ENCODE data around the gene LEKR1. TPM values are rescaled to one million over a fixed set of nuclear protein-coding genes. Genes with fewer than 3 reads are reported as not detected.

Gene LEKR1
- total and polyA plus RNA-seq, 2 donors (not counting 3 experiments of a cell fraction or from before 2014, with no cell fraction given), result 0.07 to 0.64 TPM

DNA sequence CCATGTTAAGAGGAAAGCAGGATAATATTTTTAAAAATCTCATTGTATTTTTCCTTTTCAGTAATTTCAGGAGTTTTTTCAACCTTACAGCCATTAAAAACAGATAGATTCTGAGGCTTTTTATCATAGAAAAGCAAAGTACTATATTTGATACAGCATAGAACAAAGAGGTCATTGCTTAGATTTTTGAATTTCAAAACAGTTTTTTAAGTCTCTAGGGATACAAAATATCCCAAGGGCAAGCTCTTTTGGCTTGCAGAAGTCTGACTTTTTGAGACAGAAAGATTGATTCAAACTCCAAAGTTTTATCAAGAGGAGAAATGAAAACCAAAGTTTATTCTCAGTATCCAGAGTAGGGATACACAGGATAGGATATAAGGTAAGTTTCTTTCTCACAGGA, 49.3 kb upstream of the LEKR1 start:
- H4K20me1 ChIP-seq (replicated peaks; ENCODE audit: control insufficient read depth, extremely low read depth, insufficient read depth, low read length), result no peaks in the 10 kb centered on the region
- TF ChIP-seq GATA2 (IDR thresholded peaks at IDR 0.05; ENCODE audit: insufficient read depth, insufficient read length, low read depth, low read length) (no peak), FOS (IDR thresholded peaks at IDR 0.05; ENCODE audit: borderline replicate concordance, insufficient read depth, low read length) (no peak), JUN (IDR thresholded peaks at IDR 0.05; ENCODE audit: borderline replicate concordance, insufficient read depth, insufficient read length, low read depth) (no peak), MYC (IDR thresholded peaks at IDR 0.05; ENCODE audit: low read depth, low read length) (no peak), EZH2 (IDR thresholded peaks at IDR 0.05; ENCODE audit: borderline replicate concordance, low read depth, low read length, severe bottlenecking) (no peak), POLR2AphosphoS5 (IDR thresholded peaks at IDR 0.05; ENCODE audit: insufficient read depth, low read depth, low read length) (no peak), POLR2A (IDR thresholded peaks at IDR 0.05; ENCODE audit: low read depth, low read length) (no peak)
- TF ChIP-seq, protein P1, sequence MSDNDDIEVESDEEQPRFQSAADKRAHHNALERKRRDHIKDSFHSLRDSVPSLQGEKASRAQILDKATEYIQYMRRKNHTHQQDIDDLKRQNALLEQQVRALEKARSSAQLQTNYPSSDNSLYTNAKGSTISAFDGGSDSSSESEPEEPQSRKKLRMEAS (IDR thresholded peaks at IDR 0.05; ENCODE audit: insufficient read depth, insufficient read length), result no peak
- TF ChIP-seq, protein P2, sequence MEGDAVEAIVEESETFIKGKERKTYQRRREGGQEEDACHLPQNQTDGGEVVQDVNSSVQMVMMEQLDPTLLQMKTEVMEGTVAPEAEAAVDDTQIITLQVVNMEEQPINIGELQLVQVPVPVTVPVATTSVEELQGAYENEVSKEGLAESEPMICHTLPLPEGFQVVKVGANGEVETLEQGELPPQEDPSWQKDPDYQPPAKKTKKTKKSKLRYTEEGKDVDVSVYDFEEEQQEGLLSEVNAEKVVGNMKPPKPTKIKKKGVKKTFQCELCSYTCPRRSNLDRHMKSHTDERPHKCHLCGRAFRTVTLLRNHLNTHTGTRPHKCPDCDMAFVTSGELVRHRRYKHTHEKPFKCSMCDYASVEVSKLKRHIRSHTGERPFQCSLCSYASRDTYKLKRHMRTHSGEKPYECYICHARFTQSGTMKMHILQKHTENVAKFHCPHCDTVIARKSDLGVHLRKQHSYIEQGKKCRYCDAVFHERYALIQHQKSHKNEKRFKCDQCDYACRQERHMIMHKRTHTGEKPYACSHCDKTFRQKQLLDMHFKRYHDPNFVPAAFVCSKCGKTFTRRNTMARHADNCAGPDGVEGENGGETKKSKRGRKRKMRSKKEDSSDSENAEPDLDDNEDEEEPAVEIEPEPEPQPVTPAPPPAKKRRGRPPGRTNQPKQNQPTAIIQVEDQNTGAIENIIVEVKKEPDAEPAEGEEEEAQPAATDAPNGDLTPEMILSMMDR (IDR thresholded peaks at IDR 0.05; ENCODE audit: extremely low read depth in 1 of 2, insufficient read depth in 1 of 2, low read depth in 1 of 2, low read length in 2 of 2), result no peak
- ChIA-PET POLR2A (no interaction called here), CTCF (interaction anchor here (1.2 to 1.5 kb wide), 3 partner anchors 14 to 262 kb away, joined by 3 to 4 read pairs (median 3); no protein-coding TSS in a partner anchor)
- H3K9me1 ChIP-seq (replicated peaks; ENCODE audit: control insufficient read depth, extremely low read depth, insufficient read depth, low read length), result no peaks in the 10 kb centered on the region
- intact Hi-C loops (cut with micrococcal nuclease) (no loop called here), dilution Hi-C loops (cut with MboI; ENCODE audit: extremely low pct_ligation_motif_present, low sequenced_read_pairs) (no loop called here)
- H3K4me2 ChIP-seq (ENCODE audit: insufficient read depth, low read length), result no peak overlapping the region
- no peaks in the 10 kb centered on the region for H3K9me3 ChIP-seq (replicated peaks; ENCODE audit: control insufficient read depth, insufficient read depth, low read length)
- no peaks in the 10 kb centered on the region for H3K36me3 ChIP-seq (ENCODE audit: control insufficient read depth in 2 of 2, extremely low read depth in 1 of 2, insufficient read depth in 2 of 2, low read length in 2 of 2)
- no TSS peak for BruUV-seq (replicated peaks)
- peaks cover 16% of the 10 kb centered on the region for H3K4me1 ChIP-seq (ENCODE audit: control insufficient read depth, extremely low read depth, insufficient read depth, low read length)
- no peaks in the 10 kb centered on the region for H3K27me3 ChIP-seq (ENCODE audit: control insufficient read depth in 2 of 2, insufficient read depth in 2 of 2, low read length in 2 of 2)
- no peak overlapping the region for H2AFZ ChIP-seq (ENCODE audit: low read depth, low read length)
- no peaks in the 10 kb centered on the region for H3K79me2 ChIP-seq (ENCODE audit: control insufficient read depth, insufficient read depth, low read length)
- H3K9ac ChIP-seq (replicated peaks; ENCODE audit: extremely low read depth, insufficient read depth, low read length), result no peak overlapping the region
- DNase-seq (ENCODE audit: low read depth, low spot score), result no peak
- H3K4me3 ChIP-seq (replicated peaks in 1 of 3; ENCODE audit: insufficient read depth in 1 of 3, low read depth in 1 of 3, low read length in 3 of 3), result no peak overlapping the region
- no peak for FAIRE-seq
- no peak overlapping the region for H3K27ac ChIP-seq (ENCODE audit: insufficient read depth, low read depth, low read length)

All from endothelial cell of umbilical vein (primary cell).